Peyer's patch (tissue), 4 donors: ENCODE results near the gene EML4. TPM values are rescaled to one million over a fixed set of nuclear protein-coding genes. Genes with fewer than 3 reads are reported as not detected.

Experiments
- DNase-seq, 3 donors: peaks; one replicate each; pipeline ENCODE4 v3.0.0-alpha.2; 2017 to 2019
- H3K27ac ChIP-seq, 4 donors: fragments of 200-600 bp; sonication (generic); one replicate each; pipeline ENCODE4 v1.5.1; 2016 to 2019
- H3K27me3 ChIP-seq, 2 donors: fragments of 200-600 bp; sonication (generic); one replicate each; pipeline ENCODE4 v1.5.1; 2019
- H3K36me3 ChIP-seq, 3 donors: fragments of 200-600 bp; sonication (generic); one replicate each; pipeline ENCODE4 v1.5.1; 2016 to 2019
- H3K4me1 ChIP-seq, 4 donors: fragments of 200-600 bp; sonication (generic); one replicate each; pipeline ENCODE4 v1.5.1; 2016 to 2019
- H3K4me3 ChIP-seq, 4 donors: fragments of 200-600 bp; sonication (generic); 1 replicate in 3 of 4; 2 replicates in 1 of 4; pipeline ENCODE4 v1.5.1; 2016 to 2019; ENCODE audit warnings: mild to moderate bottlenecking in 1 of 4
- H3K9me3 ChIP-seq, 4 donors: fragments of 200-600 bp; sonication (generic); one replicate each; pipeline ENCODE4 v1.5.1; 2016 to 2019; ENCODE audit warnings: mild to moderate bottlenecking in 1 of 4
- CTCF ChIP-seq, 6 experiments: fragments of 450-650 bp in 4 of 6; fragments of 200-600 bp in 2 of 6; sonication (generic) in 1 of 6; IDR thresholded peaks; one replicate each; pipeline ENCODE4 v1.5.1; 2017 to 2019; ENCODE audit warnings: antibody characterized with exemption in 6 of 6, mild to moderate bottlenecking in 3 of 6, moderate library complexity in 1 of 6
- POLR2A ChIP-seq, 2 donors: fragments of 450-650 bp; IDR thresholded peaks; one replicate each; pipeline ENCODE4 v1.5.1; 2017; ENCODE audit warnings: antibody characterized with exemption in 2 of 2, mild to moderate bottlenecking in 2 of 2, moderate library complexity in 2 of 2
- total RNA-seq, 4 donors: library from RNA; depleted of rRNA; stranded (reverse); fragments of >200 nt; gene quantifications; one replicate each; pipeline ENCODE4 v1.1.0, GENCODE V29; 2016

Gene EML4
- total RNA-seq, 4 donors from 2014 or later = 73.7 to 115 (median 84.4) TPM

GRCh38 chr2:42348113-42348805 is 179.1 kb downstream of the EML4 start:
- no peak overlapping the region for H3K4me3 ChIP-seq
- peaks cover 0 to 48% (median 0%) of the 10 kb centered on the region in 3 donors for H3K36me3 ChIP-seq
- H3K27me3 ChIP-seq = no peaks in the 10 kb centered on the region
- H3K9me3 ChIP-seq = no peaks in the 10 kb centered on the region
- TF ChIP-seq POLR2A (IDR thresholded peaks at IDR 0.05) (no peak), CTCF (IDR thresholded peaks at IDR 0.05) (no peak)
- H3K27ac ChIP-seq = no peak overlapping the region
- no peaks in the 10 kb centered on the region for H3K4me1 ChIP-seq
- DNase-seq = no peak

- no peaks in the 10 kb centered on the region for H3K9me3 ChIP-seq
- H3K4me1 ChIP-seq = no peaks in the 10 kb centered on the region
- H3K27me3 ChIP-seq = no peaks in the 10 kb centered on the region
- H3K4me3 ChIP-seq = no peak overlapping the region
- no peak for DNase-seq
- H3K36me3 ChIP-seq = peaks cover 0 to 30% (median 0%) of the 10 kb centered on the region in 3 donors
- H3K27ac ChIP-seq = no peak overlapping the region
- TF ChIP-seq CTCF (IDR thresholded peaks at IDR 0.05) (no peak), POLR2A (IDR thresholded peaks at IDR 0.05) (no peak)
These were observed 181.4 kb downstream of the EML4 start for GRCh38 chr2:42350434-42351063.

- Histone ChIP-seq H3K27ac (no peak overlapping the region), H3K4me3 (no peak overlapping the region), H3K9me3 (no peaks in the 10 kb centered on the region), H3K36me3 (peaks cover 0 to 21% (median 0%) of the 10 kb centered on the region in 3 donors), H3K27me3 (no peaks in the 10 kb centered on the region), H3K4me1 (no peaks in the 10 kb centered on the region)
- TF ChIP-seq POLR2A (IDR thresholded peaks at IDR 0.05) (no peak), CTCF (IDR thresholded peaks at IDR 0.05) (no peak)
- DNase-seq = no peak
These were observed 182.7 kb downstream of the EML4 start for GRCh38 chr2:42351864-42352263.

GRCh38 chr2:42353792-42354429 is 184.8 kb downstream of the EML4 start:
- Histone ChIP-seq H3K4me3 (no peak overlapping the region), H3K9me3 (no peaks in the 10 kb centered on the region), H3K36me3 (peaks cover 0 to 21% (median 0%) of the 10 kb centered on the region in 3 donors), H3K27me3 (no peaks in the 10 kb centered on the region), H3K4me1 (peaks cover 0 to 2% (median under 1%) of the 10 kb centered on the region in 4 donors), H3K27ac (no peak overlapping the region)
- no peak for DNase-seq
- TF ChIP-seq POLR2A (IDR thresholded peaks at IDR 0.05) = no peak
- no peak for TF ChIP-seq CTCF (IDR thresholded peaks at IDR 0.05)

- peak overlapping the region in 1 of 4 donors; percentile 93 for H3K27ac ChIP-seq
- no peaks in the 10 kb centered on the region for H3K9me3 ChIP-seq
- peaks cover 0 to 13% (median 4%) of the 10 kb centered on the region in 4 donors for H3K4me1 ChIP-seq
- peak overlapping the region; percentile 76 to 91 (median 81) for H3K4me3 ChIP-seq
- no peaks in the 10 kb centered on the region for H3K36me3 ChIP-seq
- TF ChIP-seq CTCF (IDR thresholded peaks at IDR 0.05) = no peak
- no peaks in the 10 kb centered on the region for H3K27me3 ChIP-seq
- DNase-seq = no peak
These were observed 190.3 kb downstream of the EML4 start for GRCh38 chr2:42359304-42359964.
